Urinary bladder (tissue), 4 donors: Measurements from ENCODE around the gene OTULINL. TPM values are rescaled to one million over a fixed set of nuclear protein-coding genes. Genes with fewer than 3 reads are reported as not detected.

ENCODE experiments used
- DNase-seq: peaks from one replicate; pipeline ENCODE4 v3.0.0-alpha.2; 2015; ENCODE audit errors: extremely low spot score
- H3K27ac ChIP-seq: one replicate; pipeline ENCODE4 v1.5.1; 2013; ENCODE audit warnings: low read depth, mild to moderate bottlenecking, moderate library complexity
- H3K36me3 ChIP-seq: one replicate; pipeline ENCODE4 v1.6.1; 2013; ENCODE audit warnings: mild to moderate bottlenecking, moderate library complexity; ENCODE audit not compliant: insufficient read depth
- H3K4me1 ChIP-seq: one replicate; pipeline ENCODE4 v1.6.1; 2013; ENCODE audit warnings: mild to moderate bottlenecking, moderate library complexity; ENCODE audit not compliant: insufficient read depth
- H3K4me3 ChIP-seq: one replicate; pipeline ENCODE4 v1.5.1; 2013; ENCODE audit warnings: low read depth, low read length
- WGBS: extraction: QIAGEN DNeasy Blood & Tissue Kit; methylation state at CpG from one replicate; pipeline ENCODE4 v1.1.7; 2013; 5-methylcytosine and 5-hydroxymethylcytosine counted together
- polyA plus RNA-seq: library from polyadenylated mRNA; stranded (reverse); fragments of 200-250 nt; gene quantifications from one replicate; pipeline ENCODE4 v1.2.3, GENCODE V29; 2013
- total RNA-seq: library from RNA; depleted of rRNA; stranded (reverse); fragments of >200 nt; gene quantifications from one replicate; pipeline ENCODE4 v1.2.3, GENCODE V29; 2014
- donor health status: healthy with polysubstance abuse.
- donor health status: healthy.

The OTULINL gene
- total and polyA plus RNA-seq, 2 donors, result 7.1 to 13.0 TPM

GRCh38 chr5:14568333-14568732 lies 13.3 kb upstream of the OTULINL start:
- no peak for DNase-seq
- no peaks in the 10 kb centered on the region for H3K4me1 ChIP-seq
- no peak overlapping the region for H3K4me3 ChIP-seq
- no peaks in the 10 kb centered on the region for H3K36me3 ChIP-seq
- no peak overlapping the region for H3K27ac ChIP-seq
- WGBS, result 94% methylated on average over 1 of the region's 1 CpG

GRCh38 chr5:14569948-14570691 lies 11.5 kb upstream of the OTULINL start:
- Histone ChIP-seq H3K36me3 (no peaks in the 10 kb centered on the region), H3K4me1 (no peaks in the 10 kb centered on the region), H3K4me3 (no peak overlapping the region), H3K27ac (no peak overlapping the region)
- WGBS, result 71% methylated on average over 4 of the region's 4 CpGs
- DNase-seq, result no peak

DNA sequence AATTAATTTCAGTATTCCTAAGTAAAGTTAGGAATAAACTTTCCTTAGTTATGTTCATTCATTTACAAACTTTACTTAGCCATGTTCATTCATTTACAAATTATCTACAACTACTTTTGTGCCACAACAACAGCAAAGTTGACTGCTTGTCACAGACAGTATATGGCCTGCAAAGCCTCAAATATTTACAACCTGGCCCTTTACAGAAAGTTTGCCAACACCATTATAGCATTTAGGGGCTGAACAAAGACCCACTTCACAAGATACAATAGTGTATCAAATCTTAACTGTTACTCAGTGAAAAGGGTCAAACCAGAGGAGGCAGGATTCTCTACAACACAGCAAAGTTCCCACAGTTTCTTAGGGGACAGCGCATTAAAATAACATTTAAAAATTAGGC lies 9.7 kb upstream of the OTULINL start:
- Histone ChIP-seq H3K4me3 (no peak overlapping the region), H3K36me3 (no peaks in the 10 kb centered on the region), H3K27ac (no peak overlapping the region), H3K4me1 (no peaks in the 10 kb centered on the region)
- WGBS, result 96% methylated on average over 1 of the region's 1 CpG
- no peak for DNase-seq

GRCh38 chr5:14572385-14572784 lies 9.2 kb upstream of the OTULINL start:
- Histone ChIP-seq H3K27ac (no peak overlapping the region), H3K36me3 (no peaks in the 10 kb centered on the region), H3K4me3 (no peak overlapping the region), H3K4me1 (no peaks in the 10 kb centered on the region)
- no peak for DNase-seq

- DNase-seq, result no peak
- Histone ChIP-seq H3K4me3 (no peak overlapping the region), H3K27ac (no peak overlapping the region), H3K36me3 (no peaks in the 10 kb centered on the region), H3K4me1 (no peaks in the 10 kb centered on the region)
- 97% methylated on average over 4 of the region's 4 CpGs for WGBS
Measured at GRCh38 chr5:14572836-14573235, 8.8 kb upstream of the OTULINL start.

DNA sequence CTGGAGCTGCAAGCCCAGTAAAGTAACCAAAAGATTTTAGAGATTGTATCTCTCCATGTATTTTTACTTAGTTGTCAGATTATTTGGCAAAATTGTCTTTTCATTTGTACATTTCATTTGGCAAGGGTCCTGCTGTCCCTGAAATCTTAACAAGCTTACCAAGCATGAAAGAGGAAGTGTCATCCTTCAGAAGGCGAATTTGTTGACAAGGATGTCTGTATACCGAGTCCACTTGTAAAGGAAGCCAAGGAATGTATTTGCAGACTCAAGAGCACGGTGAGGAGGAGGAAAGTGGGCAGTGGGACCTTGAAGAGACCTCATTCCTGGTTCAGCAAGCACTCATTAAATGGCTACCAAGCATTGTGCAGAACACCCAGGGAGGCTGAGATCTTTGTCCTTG lies 7.5 kb upstream of the OTULINL start:
- 45% methylated on average over 3 of the region's 3 CpGs for WGBS
- Histone ChIP-seq H3K36me3 (no peaks in the 10 kb centered on the region), H3K4me3 (no peak overlapping the region), H3K27ac (no peak overlapping the region), H3K4me1 (no peaks in the 10 kb centered on the region)
- DNase-seq, result no peak

- H3K36me3 ChIP-seq, result no peaks in the 10 kb centered on the region
- WGBS, result 92% methylated on average over 2 of the region's 2 CpGs
- no peaks in the 10 kb centered on the region for H3K4me1 ChIP-seq
- no peak for DNase-seq
- H3K27ac ChIP-seq, result no peak overlapping the region
- no peak overlapping the region for H3K4me3 ChIP-seq
Measured at GRCh38 chr5:14574891-14575508, 6.6 kb upstream of the OTULINL start.

DNA sequence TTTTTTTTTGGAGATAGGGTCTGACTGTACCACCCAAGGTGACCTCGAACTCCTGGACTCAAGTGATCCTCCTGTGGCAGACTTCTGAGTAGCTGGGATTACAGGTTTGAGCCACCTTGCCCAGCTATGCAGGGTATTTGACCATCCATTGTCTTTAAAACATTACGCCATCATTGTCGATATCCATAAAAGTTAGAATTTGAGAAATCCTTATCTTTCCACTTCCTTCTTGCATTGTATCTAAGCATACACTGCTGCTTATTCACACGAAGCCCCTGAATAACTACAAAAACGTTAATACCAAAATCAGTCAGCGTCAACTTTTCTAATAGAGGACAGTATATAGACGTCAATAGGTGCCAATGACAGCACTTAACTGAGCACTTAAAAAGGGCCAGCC lies 5.4 kb upstream of the OTULINL start:
- WGBS, result 86% methylated on average over 7 of the region's 7 CpGs
- Histone ChIP-seq H3K4me3 (no peak overlapping the region), H3K27ac (no peak overlapping the region), H3K4me1 (peaks cover under 1% of the 10 kb centered on the region), H3K36me3 (no peaks in the 10 kb centered on the region)
- DNase-seq, result no peak

DNA sequence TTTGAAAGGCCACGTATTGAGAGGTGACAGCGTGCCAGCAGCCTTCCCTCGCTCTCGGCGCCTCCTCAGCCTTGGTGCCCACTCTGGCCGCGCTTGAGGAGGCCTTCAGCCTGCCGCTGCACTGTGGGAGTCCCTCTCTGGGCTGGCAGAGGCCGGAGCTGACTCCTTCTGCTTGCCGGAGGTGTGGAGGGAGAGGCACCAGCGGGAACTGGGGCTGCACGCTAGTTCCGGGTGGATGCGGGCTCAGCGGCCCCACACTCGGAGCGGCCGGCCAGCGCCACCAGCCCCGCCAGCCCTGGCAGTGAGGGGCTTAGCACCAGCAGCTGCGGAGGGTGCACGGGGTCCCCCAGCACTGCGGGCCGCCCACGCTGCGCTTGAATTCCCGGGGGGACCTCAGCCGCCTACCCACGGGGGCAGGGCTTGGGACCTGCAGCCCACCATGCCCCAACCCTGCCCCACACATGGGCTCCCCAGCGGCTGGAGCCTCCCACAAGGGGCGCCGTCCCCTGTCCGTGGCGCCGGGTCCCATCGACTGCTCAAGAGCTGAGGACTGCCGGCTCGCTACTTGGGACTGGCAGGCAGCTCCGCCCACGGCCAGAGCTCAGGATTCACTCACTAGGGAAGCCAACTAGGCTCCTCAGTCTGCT lies 4.4 kb upstream of the OTULINL start:
- H3K36me3 ChIP-seq, result no peaks in the 10 kb centered on the region
- no peak overlapping the region for H3K27ac ChIP-seq
- H3K4me3 ChIP-seq, result no peak overlapping the region
- DNase-seq, result no peak
- WGBS, result 95% methylated on average over 40 of the region's 40 CpGs
- H3K4me1 ChIP-seq, result peaks cover 1% of the 10 kb centered on the region

DNA sequence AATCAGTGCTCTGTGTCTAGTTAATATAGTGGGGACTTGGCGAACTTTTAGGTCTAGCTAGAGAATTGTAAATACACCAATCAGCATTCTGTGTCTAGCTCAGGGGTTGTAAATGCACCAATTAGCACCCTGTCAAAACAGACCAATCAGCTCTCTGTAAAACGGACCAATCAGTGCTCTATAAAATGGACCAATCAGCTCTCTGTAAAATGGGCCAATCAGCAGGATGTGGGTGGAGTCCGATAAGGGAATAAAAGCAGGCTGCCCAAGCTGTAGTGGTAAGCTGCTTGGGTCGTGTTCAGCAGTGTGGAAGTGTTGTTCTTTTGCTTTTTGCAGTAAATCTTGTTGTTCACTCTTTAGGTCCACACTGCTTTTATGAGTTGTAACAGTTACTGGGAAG lies 3.6 kb upstream of the OTULINL start:
- H3K27ac ChIP-seq, result no peak overlapping the region
- 87% methylated on average over 4 of the region's 4 CpGs for whole genome bisulfite sequencing
- DNase-seq, result no peak

GRCh38 chr5:14579246-14579645 lies 2.3 kb upstream of the OTULINL start:
- H3K36me3 ChIP-seq, result no peaks in the 10 kb centered on the region
- H3K4me1 ChIP-seq, result peaks cover 1% of the 10 kb centered on the region
- no peak overlapping the region for H3K27ac ChIP-seq
- 79% methylated on average over 7 of the region's 7 CpGs for WGBS
- no peak overlapping the region for H3K4me3 ChIP-seq
- no peak for DNase-seq

More for the DNA sequence above, 3.6 kb upstream of the OTULINL start:
- Histone ChIP-seq H3K4me1 (peaks cover 1% of the 10 kb centered on the region), H3K4me3 (no peak overlapping the region), H3K36me3 (no peaks in the 10 kb centered on the region)

GRCh38 chr5:14579731-14580397 lies 1.7 kb upstream of the OTULINL start:
- WGBS, result 84% methylated on average over 4 of the region's 4 CpGs
- H3K27ac ChIP-seq, result no peak overlapping the region
- no peak for DNase-seq
- no peaks in the 10 kb centered on the region for H3K36me3 ChIP-seq
- H3K4me1 ChIP-seq, result peaks cover 1% of the 10 kb centered on the region
- no peak overlapping the region for H3K4me3 ChIP-seq

- Histone ChIP-seq H3K27ac (no peak overlapping the region), H3K4me1 (peaks cover 1% of the 10 kb centered on the region), H3K36me3 (no peaks in the 10 kb centered on the region), H3K4me3 (no peak overlapping the region)
- 88% methylated on average over 6 of the region's 6 CpGs for WGBS
- DNase-seq, result no peak
Measured at GRCh38 chr5:14580398-14581034, 1.1 kb upstream of the OTULINL start.
